MCF 10A (cell line): ENCODE data around the gene ZNF286A. TPM values are rescaled to one million over a fixed set of nuclear protein-coding genes. Genes with fewer than 3 reads are reported as not detected.
"Not testable (repeated sequence)": the region's sequence is repeated elsewhere in the genome, so short reads cannot be mapped to it uniquely, and the experiment has no call there.

Experiments used
- Bru-seq: library from RNA; stranded (reverse); fragments of 400-500 nt; gene quantifications from one replicate; lab custom pipeline; 2021; lab: Mats Ljungman, UMichigan
- BruChase-seq, 2 experiments: library from RNA; stranded (reverse); fragments of 400-500 nt; gene quantifications; one replicate each; lab custom pipeline; 2021; lab: Mats Ljungman, UMichigan
- BruUV-seq: library from RNA; stranded (reverse); fragments of 400-500 nt; replicated peaks from 2 replicates; lab custom pipeline; 2021; lab: Mats Ljungman, UMichigan
- CTCF ChIA-PET: fragments of 300-600 bp; sonication (Branson Sonifier 250); formaldehyde crosslinking; extraction: SDS; loops from one replicate; lab custom pipeline; 2021; ENCODE audit warnings: antibody characterized with exemption, inconsistent platforms; lab: Yijun Ruan, JAX
- POLR2A ChIA-PET: fragments of 300-600, 350-650 bp; sonication (Branson Sonifier 250); formaldehyde crosslinking; extraction: SDS; loops from one replicate; lab custom pipeline; 2020; ENCODE audit warnings: antibody characterized with exemption, inconsistent platforms; lab: Yijun Ruan, JAX
- DNase-seq: peaks from one replicate; pipeline ENCODE4 v3.0.0-alpha.2; 2018; ENCODE audit not compliant: unreplicated experiment
- H3K27ac Mint-ChIP-seq: one replicate; pipeline ENCODE4 v1.8.0; 2022; ENCODE audit warnings: mild to moderate bottlenecking, low read depth, mixed read lengths; ENCODE audit not compliant: unreplicated experiment
- H3K27me3 Mint-ChIP-seq: one replicate; pipeline ENCODE4 v1.8.0; 2022; ENCODE audit warnings: mixed read lengths; ENCODE audit not compliant: insufficient read depth, unreplicated experiment
- H3K36me3 Mint-ChIP-seq: one replicate; pipeline ENCODE4 v1.8.0; 2022; ENCODE audit warnings: mild to moderate bottlenecking, moderate library complexity, mixed read lengths; ENCODE audit not compliant: insufficient read depth, unreplicated experiment
- H3K4me1 Mint-ChIP-seq: one replicate; pipeline ENCODE4 v1.8.0; 2022; ENCODE audit warnings: mixed read lengths; ENCODE audit not compliant: insufficient read depth, unreplicated experiment
- H3K4me3 Mint-ChIP-seq: one replicate; pipeline ENCODE4 v1.8.0; 2022; ENCODE audit warnings: mild to moderate bottlenecking, moderate library complexity, mixed read lengths; ENCODE audit not compliant: unreplicated experiment
- H3K9me3 Mint-ChIP-seq: one replicate; pipeline ENCODE4 v1.8.0; 2022; ENCODE audit warnings: mixed read lengths; ENCODE audit not compliant: unreplicated experiment
- CTCF ChIP-seq: fragments of 200-600 bp; IDR thresholded peaks from one replicate; pipeline ENCODE4 v1.8.0; 2022; ENCODE audit warnings: antibody characterized with exemption, mild to moderate bottlenecking; ENCODE audit not compliant: unreplicated experiment
- intact Hi-C: fragments of 100-400 bp; cut with micrococcal nuclease; formaldehyde crosslinking; loops from 2 replicates; pipeline ENCODE4 v1.14.1; 2022
- long read RNA-seq: library from polyadenylated mRNA; stranded (forward); transcript quantifications from one replicate; pipeline ENCODE4 v2.0.0, GENCODE V29; 2022
- total RNA-seq: library from RNA; stranded (reverse); gene quantifications from 2 replicates; pipeline ENCODE4 v1.2.3, GENCODE V29; 2022

The ZNF286A gene
- total RNA-seq (24.3 and 25.7 TPM in 2 replicates), Bru-seq, nascent RNA (percentile 75 among the genes with signal in this experiment), BruChase-seq, experiment 1, labeled RNA remaining after a 6-hour chase (percentile 94 among the genes with signal in this experiment), BruChase-seq, experiment 2, labeled RNA remaining after a 2-hour chase (percentile 96 among the genes with signal in this experiment)
- long read RNA-seq, full-length matches to known transcripts, result 8 of 12 reads
- long read RNA-seq, partial matches to known transcripts, result 3 of 12 reads
- long read RNA-seq, other reads (novel, unspliced or antisense), result 1 of 12 reads

- ChIA-PET POLR2A (interaction anchor here (0.6 to 2.6 kb wide), 4 partner anchors 49 to 336 kb away, joined by 3 to 20 read pairs (median 4); no protein-coding TSS in a partner anchor), CTCF (interaction anchor here (0.6 kb wide), 1 partner anchor 264 kb away, joined by 3 read pairs; no protein-coding TSS in a partner anchor)
- BruUV-seq, result not testable (repeated sequence)
These were observed at the start of gene ZNF286A for GRCh38 chr17:15699413-15699924. Gene ZNF286A (plus strand): TSS chr17:15699752. CDS start chr17:15700330, 578 bp downstream.

GRCh38 chr17:15649861-15650421 is 49.6 kb upstream of the ZNF286A start:
- H3K36me3 Mint-ChIP-seq, result peaks cover 21% of the 10 kb centered on the region
- intact Hi-C loops, result no loop called here
- BruUV-seq, result no TSS peak
- POLR2A ChIA-PET, result interaction anchor here (0.6 to 5.1 kb wide), 11 partner anchors 10 to 610 kb away, joined by 3 to 109 read pairs (median 4); partner anchors contain the start of genes TTC19, ZNF286A and ZSWIM7
- H3K27me3 Mint-ChIP-seq, result no peaks in the 10 kb centered on the region
- peak; percentile 90 for DNase-seq
- H3K9me3 Mint-ChIP-seq, result no peaks in the 10 kb centered on the region
- TF ChIP-seq CTCF, result no peak
- peaks cover 32% of the 10 kb centered on the region for H3K4me1 Mint-ChIP-seq
- H3K27ac Mint-ChIP-seq, result peak overlapping the region; percentile 93
- peak overlapping the region; percentile 83 for H3K4me3 Mint-ChIP-seq
- CTCF ChIA-PET, result interaction anchor here (1.1 to 1.8 kb wide), 3 partner anchors 9 to 349 kb away, joined by 4 to 11 read pairs (median 4); partner anchors contain the start of genes TTC19 and ZSWIM7

More at GRCh38 chr17:15699413-15699924, at the start of gene ZNF286A:
- H3K9me3 Mint-ChIP-seq, H3K27me3 Mint-ChIP-seq, intact Hi-C loops, H3K4me1 Mint-ChIP-seq: not testable (repeated sequence)
- Mint-ChIP-seq H3K4me3 (peak within 1 kb of the TSS; percentile 85), H3K27ac (peak within 1 kb of the TSS; percentile 70), H3K36me3 (peaks cover 16% of the 10 kb centered on the region)
- DNase-seq, result peak; percentile 100

- Mint-ChIP-seq H3K36me3 (peaks cover 14% of the 10 kb centered on the region), H3K4me3 (peak overlapping the region; percentile 83), H3K27ac (peak overlapping the region; percentile 93), H3K4me1 (peaks cover 23% of the 10 kb centered on the region), H3K9me3 (no peaks in the 10 kb centered on the region), H3K27me3 (no peaks in the 10 kb centered on the region)
- BruUV-seq, result TSS peak; percentile 49
- POLR2A ChIA-PET, result interaction anchor here (0.6 to 5.1 kb wide), 12 partner anchors 9 to 805 kb away, joined by 3 to 109 read pairs (median 4); partner anchors contain the start of genes TTC19, ZNF286A and ZSWIM7
- CTCF ChIA-PET, result interaction anchor here (1.1 to 1.8 kb wide), 3 partner anchors 8 to 348 kb away, joined by 4 to 11 read pairs (median 4); partner anchors contain the start of genes TTC19 and ZSWIM7
- intact Hi-C loops, result no loop called here
- DNase-seq, result no peak
- no peak for TF ChIP-seq CTCF
These were observed 48.6 kb upstream of the ZNF286A start for GRCh38 chr17:15650741-15651582.

- DNase-seq, result peak; percentile 99
- ChIA-PET POLR2A (interaction anchor here (0.6 to 5.1 kb wide), 10 partner anchors 9 to 805 kb away, joined by 3 to 109 read pairs (median 4); partner anchors contain the start of genes TTC19, ZNF286A and ZSWIM7), CTCF (no interaction called here)
- Mint-ChIP-seq H3K27me3 (no peaks in the 10 kb centered on the region), H3K4me1 (peaks cover 21% of the 10 kb centered on the region), H3K4me3 (peak overlapping the region; percentile 83), H3K36me3 (peaks cover 19% of the 10 kb centered on the region), H3K9me3 (no peaks in the 10 kb centered on the region), H3K27ac (peak overlapping the region; percentile 93)
- TF ChIP-seq CTCF, result no peak
- no TSS peak for BruUV-seq
- intact Hi-C loops, result no loop called here
These were observed 47.9 kb upstream of the ZNF286A start for GRCh38 chr17:15651583-15652110.
